22Rv1 (cell line): Measurements from ENCODE around the gene MYLIP.

Experiments
- H3K27ac ChIP-seq: fragments of 450-650 bp; 2 replicates; pipeline ENCODE4 v1.5.1; 2017
- CTCF ChIP-seq: fragments of 450-650 bp; IDR thresholded peaks from 2 replicates; pipeline ENCODE4 v1.5.1; 2017; ENCODE audit warnings: mild to moderate bottlenecking
- ZFX ChIP-seq: fragments of 450-650 bp; IDR thresholded peaks from 2 replicates; pipeline ENCODE4 v1.6.1; 2017; ENCODE audit warnings: antibody characterized with exemption, borderline replicate concordance

MYLIP gene

GRCh38 chr6:16139556-16139955, 10.7 kb downstream of the MYLIP start:
- H3K27ac ChIP-seq, result no peak overlapping the region
- no peak for TF ChIP-seq CTCF

GRCh38 chr6:16140607-16141006, 11.7 kb downstream of the MYLIP start:
- no peak overlapping the region for H3K27ac ChIP-seq
- TF ChIP-seq ZFX (no peak), CTCF (no peak)

GRCh38 chr6:16141514-16141913, 12.6 kb downstream of the MYLIP start:
- TF ChIP-seq CTCF (no peak), ZFX (no peak)
- no peak overlapping the region for H3K27ac ChIP-seq

GRCh38 chr6:16145038-16145437, 16.2 kb downstream of the MYLIP start:
- H3K27ac ChIP-seq, result no peak overlapping the region
- TF ChIP-seq ZFX (no peak), CTCF (no peak)

- TF ChIP-seq ZFX (no peak), CTCF (no peak)
- H3K27ac ChIP-seq, result peak overlapping the region; percentile 42
These were observed 17.1 kb downstream of the MYLIP start for GRCh38 chr6:16146028-16146427.

- TF ChIP-seq ZFX, result no peak
- no peak for TF ChIP-seq CTCF
- peak overlapping the region; percentile 42 for H3K27ac ChIP-seq
These were observed 17.7 kb downstream of the MYLIP start for GRCh38 chr6:16146527-16146955.

- TF ChIP-seq ZFX (no peak), CTCF (no peak)
- no peak overlapping the region for H3K27ac ChIP-seq
These were observed 19.6 kb downstream of the MYLIP start for GRCh38 chr6:16148498-16148897.
